DMS53 (cell line): ENCODE measurements around the gene SSR4.
"Not testable (repeated sequence)": the region's sequence is repeated elsewhere in the genome, so short reads cannot be mapped to it uniquely, and the experiment has no call there.

ENCODE experiments used
- DNase-seq: peaks from one replicate; lab custom pipeline; 2025; lab: John Stamatoyannopoulos, UW

Gene SSR4

GRCh38 chrX:153794018-153794896 is at the start of gene SSR4, which contains the start of gene IDH3G:
TSS of gene SSR4 (plus strand) at chrX:153794668. CDS start at chrX:153794688, 20 bp downstream.
TSS of gene IDH3G (minus strand) at chrX:153794375. CDS start at chrX:153794326, 49 bp downstream.
- peak; percentile 97 for DNase-seq

- DNase-seq: peak; percentile 60
These were observed 49.4 kb upstream of the SSR4 start for GRCh38 chrX:153745067-153745433.

DNA sequence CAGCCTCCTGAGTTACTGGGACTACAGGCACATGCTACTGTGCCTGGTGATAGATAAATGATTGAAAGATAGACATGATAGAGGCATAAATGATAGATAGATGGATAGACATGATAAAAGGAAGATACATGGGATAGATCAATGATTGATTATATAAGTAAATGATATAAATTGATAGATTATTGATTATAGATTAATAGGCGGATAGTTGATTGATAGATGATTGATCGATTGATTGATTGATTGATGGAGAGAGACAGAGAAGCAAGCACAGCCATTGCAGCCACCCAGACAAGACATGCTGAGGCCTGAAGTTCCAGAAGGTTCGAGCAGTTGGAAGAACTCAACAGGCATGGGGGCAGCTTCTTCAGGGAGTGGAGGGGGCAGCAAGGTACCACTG is 48.1 kb upstream of the SSR4 start:
- no peak for DNase-seq

- DNase-seq: not testable (repeated sequence)
These were observed 47.5 kb upstream of the SSR4 start for GRCh38 chrX:153746991-153747390.

- DNase-seq: not testable (repeated sequence)
These were observed 45.5 kb upstream of the SSR4 start for GRCh38 chrX:153749017-153749416.

DNA sequence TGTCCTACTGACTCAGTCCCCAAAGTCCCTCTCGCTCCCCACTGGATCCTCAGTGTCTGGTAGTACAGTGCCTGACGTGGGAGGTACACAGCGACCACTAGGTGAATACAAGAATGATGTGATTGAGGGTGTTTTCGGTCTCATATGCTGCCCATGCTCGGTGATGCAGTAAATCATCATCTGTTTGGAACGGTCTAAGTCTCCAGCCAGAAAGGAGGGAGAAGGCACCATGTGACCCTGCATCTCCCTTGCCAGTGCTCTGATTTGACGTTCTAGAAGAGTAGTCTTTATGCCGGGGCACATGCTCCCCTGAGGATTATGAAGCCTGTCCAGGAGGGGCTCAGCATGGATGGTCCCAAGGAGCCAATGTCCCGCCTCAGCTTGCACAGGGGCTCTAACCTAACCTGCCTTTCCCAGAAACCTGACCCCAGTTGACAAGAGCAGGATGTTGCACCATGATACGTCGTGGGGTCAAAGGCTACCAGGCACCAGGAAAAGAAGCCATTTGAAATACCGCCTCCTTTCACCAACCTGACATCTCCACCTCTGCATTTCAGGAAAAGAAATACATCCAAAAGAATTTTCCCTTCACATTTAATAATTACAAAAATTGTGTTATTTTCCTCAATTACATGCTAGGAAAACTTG is 44.2 kb upstream of the SSR4 start:
- DNase-seq: no peak

DNA sequence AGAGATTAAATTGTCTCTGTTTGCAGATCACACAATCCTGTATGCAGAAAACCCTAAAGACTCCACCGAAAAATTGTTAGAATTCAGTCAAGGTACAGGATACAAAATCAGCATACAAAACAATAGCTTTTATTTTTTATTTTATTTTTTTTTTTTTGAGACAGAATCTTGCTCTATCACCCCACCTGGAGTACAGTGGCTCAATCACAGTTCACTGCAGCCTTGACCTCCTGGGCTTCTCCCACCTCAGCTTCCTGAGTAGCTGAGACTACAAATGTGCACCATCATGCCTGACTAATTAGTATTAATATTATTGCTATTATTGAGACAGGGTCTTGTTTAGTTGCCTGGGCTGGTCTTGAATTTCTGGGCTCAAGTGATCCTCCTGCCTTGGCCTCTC is 39.3 kb upstream of the SSR4 start:
- DNase-seq: no peak

DNA sequence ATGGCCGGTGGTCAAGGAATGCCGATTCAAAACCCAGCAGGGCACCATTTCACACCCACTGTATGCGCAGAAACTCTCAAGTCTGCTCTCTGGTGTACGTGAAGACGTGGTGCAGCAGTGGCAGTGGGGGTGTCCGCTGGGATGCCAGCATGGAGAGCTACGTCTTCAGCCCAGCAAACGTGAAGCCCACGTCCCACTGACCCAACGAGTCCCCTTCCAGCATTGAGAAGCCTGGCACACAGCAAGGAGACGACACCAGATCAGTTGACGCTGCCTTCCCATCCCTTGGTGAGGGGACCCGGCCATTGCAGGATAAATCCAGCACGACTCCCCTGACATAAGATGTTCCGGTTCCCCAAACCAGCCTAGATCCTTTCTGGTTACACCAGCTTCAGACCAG is 32.6 kb upstream of the SSR4 start:
- DNase-seq: no peak

- no peak for DNase-seq
These were observed 31.8 kb upstream of the SSR4 start for GRCh38 chrX:153762626-153763173.

- DNase-seq: no peak
These were observed 31.1 kb upstream of the SSR4 start for GRCh38 chrX:153763298-153763932.

- DNase-seq: peak; percentile 92
These were observed 30.3 kb upstream of the SSR4 start, which contains the start of gene PLXNB3 for GRCh38 chrX:153763989-153764755. TSS of gene PLXNB3 (plus strand) at chrX:153764249. CDS start at chrX:153765536, 1,287 bp downstream.

GRCh38 chrX:153764786-153765137 is 29.7 kb upstream of the SSR4 start:
- DNase-seq: no peak

DNA sequence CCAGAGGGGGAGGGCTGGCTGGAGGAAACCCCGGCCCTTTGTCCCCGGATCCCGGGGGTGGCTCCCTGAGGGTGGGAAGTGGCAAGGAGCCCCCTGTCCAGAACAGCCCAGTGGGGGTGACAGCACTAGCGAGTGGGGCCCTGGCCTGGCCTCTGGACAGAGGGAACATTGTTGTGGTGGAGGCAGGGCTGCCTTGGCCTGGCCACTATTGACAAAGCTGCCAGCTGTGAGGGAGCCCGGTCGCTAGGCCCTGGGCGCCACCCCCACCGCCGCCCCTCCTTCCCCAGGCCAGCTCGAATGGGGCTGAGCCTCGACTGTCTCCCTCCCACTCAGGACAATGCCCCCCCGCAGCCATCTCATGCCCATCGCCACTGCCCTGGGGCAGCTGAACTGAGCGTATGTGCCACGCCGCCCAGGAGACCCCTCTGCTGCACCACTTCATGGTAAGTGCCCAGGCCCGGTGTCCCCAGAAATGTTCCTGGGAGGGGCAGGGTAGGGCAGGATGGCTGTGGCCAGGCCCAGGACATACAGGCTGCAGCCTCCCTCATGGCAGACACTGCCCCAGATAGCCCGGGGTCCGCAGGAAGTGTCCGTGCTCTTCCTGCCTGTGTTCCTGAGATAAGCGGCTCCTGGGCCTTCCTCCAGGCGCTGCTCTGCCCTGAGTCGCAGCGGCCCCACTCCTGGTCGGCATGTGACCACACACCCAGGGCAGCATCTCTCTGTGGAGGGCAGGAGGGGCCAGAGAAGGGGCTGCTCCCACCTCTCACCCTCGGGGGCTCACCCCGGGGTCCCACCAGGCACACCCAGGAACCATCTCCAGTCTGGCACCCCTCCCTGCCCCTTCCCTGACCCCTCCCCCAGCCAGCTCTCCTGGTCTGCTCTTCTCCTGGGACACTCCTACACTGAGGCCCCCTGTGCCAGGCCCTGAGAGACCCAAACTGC is 29.1 kb upstream of the SSR4 start:
- DNase-seq: no peak

- DNase-seq: peak; percentile 37
These were observed 28.2 kb upstream of the SSR4 start for GRCh38 chrX:153766098-153766817.

- no peak for DNase-seq
These were observed 27.4 kb upstream of the SSR4 start for GRCh38 chrX:153766871-153767673.

- DNase-seq: no peak
These were observed 26.8 kb upstream of the SSR4 start for GRCh38 chrX:153767674-153768055.

GRCh38 chrX:153768311-153769157 is 25.9 kb upstream of the SSR4 start:
- DNase-seq: no peak
